ENCODE results near the gene TSC2.

DNA sequence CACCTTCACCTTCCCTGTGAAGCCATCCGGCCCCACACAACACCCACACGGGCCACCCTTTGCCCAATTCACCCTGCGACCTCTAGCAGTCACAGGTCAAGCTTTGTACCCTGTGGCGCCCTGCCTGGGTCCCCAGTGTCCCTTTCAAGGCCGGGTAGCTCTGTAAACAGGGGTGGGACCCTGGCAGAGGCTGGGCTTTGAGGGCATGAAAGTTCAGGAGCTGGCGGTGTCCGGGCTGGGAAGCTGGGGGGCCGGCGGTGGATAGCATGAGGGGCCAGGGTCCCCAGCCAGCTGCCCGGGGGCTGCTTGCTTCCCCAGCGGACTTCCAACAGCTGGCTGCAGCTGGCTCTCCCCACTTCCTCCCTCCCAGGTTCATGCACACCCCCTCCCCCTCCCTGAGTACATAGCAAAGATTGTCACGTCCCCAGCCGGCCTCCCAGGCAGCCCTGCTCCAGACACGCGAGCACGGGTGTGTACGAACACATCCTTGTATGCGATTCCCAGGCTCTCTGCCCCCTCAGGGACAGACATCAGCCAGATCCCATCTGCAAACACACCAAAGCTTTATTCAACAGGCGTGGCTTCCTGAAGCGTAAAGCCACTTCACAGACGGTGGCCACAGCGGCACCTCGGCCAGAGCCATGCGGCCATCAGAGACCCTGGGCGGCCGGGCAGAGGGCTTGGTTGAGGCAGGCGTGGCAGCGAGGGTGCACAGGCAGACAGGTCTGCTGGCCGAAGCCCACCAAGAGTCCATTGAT is 8.3 kb upstream of the TSC2 start:
- TF ChIP-seq POLR2A (IDR thresholded peaks at IDR 0.05; ENCODE audit: low read depth, low read length) = no peak
- no peak for TF ChIP-seq POLR2AphosphoS5 (IDR thresholded peaks at IDR 0.05; ENCODE audit: low read depth, low read length)
- no peak for TF ChIP-seq TAF1 (IDR thresholded peaks at IDR 0.05; ENCODE audit: borderline replicate concordance, low read depth, low read length)

All from GM12892 (cell line).